BE2C (cell line): Measurements from ENCODE around the gene ZNF775.

ENCODE experiments used
- DNase-seq: peaks from one replicate; pipeline ENCODE4 v3.0.0-alpha.2; 2020
- H3K27me3 ChIP-seq: fragments of 250-450 bp; sonication (Bioruptor Pico); 2 replicates; pipeline ENCODE4 v1.5.1; 2020; ENCODE audit warnings: mild to moderate bottlenecking
- H3K36me3 ChIP-seq: fragments of 250-450 bp; sonication (Bioruptor Pico); 2 replicates; pipeline ENCODE4 v1.5.1; 2020; ENCODE audit warnings: mild to moderate bottlenecking
- H3K4me1 ChIP-seq: fragments of 250-450 bp; sonication (Bioruptor Pico); 2 replicates; pipeline ENCODE4 v1.5.1; 2020
- H3K4me3 ChIP-seq: 2 replicates; pipeline ENCODE4 v1.5.1; 2011; ENCODE audit warnings: low read depth, low read length
- H3K9me3 ChIP-seq: fragments of 250-450 bp; sonication (Bioruptor Pico); 2 replicates; pipeline ENCODE4 v1.5.1; 2020
- CTCF ChIP-seq: IDR thresholded peaks from 2 replicates; pipeline ENCODE4 v1.5.1; 2012; ENCODE audit warnings: mild to moderate bottlenecking, low read depth, low read length

ZNF775 gene

GRCh38 chr7:150435390-150436073 is 56.4 kb downstream of the ZNF775 start:
- Histone ChIP-seq H3K9me3 (no peaks in the 10 kb centered on the region), H3K4me1 (no peaks in the 10 kb centered on the region), H3K27me3 (peaks cover 6% of the 10 kb centered on the region), H3K4me3 (no peak overlapping the region), H3K36me3 (no peaks in the 10 kb centered on the region)
- no peak for TF ChIP-seq CTCF
- DNase-seq: no peak

- H3K36me3 ChIP-seq: no peaks in the 10 kb centered on the region
- H3K9me3 ChIP-seq: 0 out of 2 replicates have a peak, but pooled peaks cover 5% of the 10 kb centered on the region
- DNase-seq: no peak
- no peaks in the 10 kb centered on the region for H3K27me3 ChIP-seq
- no peak for TF ChIP-seq CTCF
- no peaks in the 10 kb centered on the region for H3K4me1 ChIP-seq
- no peak overlapping the region for H3K4me3 ChIP-seq
Measured at GRCh38 chr7:150439967-150440366, 60.8 kb downstream of the ZNF775 start.

- TF ChIP-seq CTCF: no peak
- Histone ChIP-seq H3K4me1 (no peaks in the 10 kb centered on the region), H3K27me3 (no peaks in the 10 kb centered on the region), H3K4me3 (no peak overlapping the region), H3K36me3 (no peaks in the 10 kb centered on the region), H3K9me3 (0 out of 2 replicates have a peak, but pooled peaks cover 5% of the 10 kb centered on the region)
- no peak for DNase-seq
Measured at GRCh38 chr7:150441524-150441923, 62.4 kb downstream of the ZNF775 start.

- H3K4me1 ChIP-seq: no peaks in the 10 kb centered on the region
- no peaks in the 10 kb centered on the region for H3K27me3 ChIP-seq
- H3K9me3 ChIP-seq: 0 out of 2 replicates have a peak, but pooled peaks cover 5% of the 10 kb centered on the region
- H3K36me3 ChIP-seq: no peaks in the 10 kb centered on the region
- no peak for TF ChIP-seq CTCF
- no peak overlapping the region for H3K4me3 ChIP-seq
- no peak for DNase-seq
Measured at GRCh38 chr7:150442811-150443210, 63.7 kb downstream of the ZNF775 start.

- TF ChIP-seq CTCF: no peak
Measured at GRCh38 chr7:150443793-150444540, 64.8 kb downstream of the ZNF775 start.

GRCh38 chr7:150444674-150445365 is 65.7 kb downstream of the ZNF775 start:
- TF ChIP-seq CTCF: no peak
- Histone ChIP-seq H3K4me1 (no peaks in the 10 kb centered on the region), H3K9me3 (0 out of 2 replicates have a peak, but pooled peaks cover 5% of the 10 kb centered on the region), H3K27me3 (no peaks in the 10 kb centered on the region), H3K4me3 (no peak overlapping the region), H3K36me3 (no peaks in the 10 kb centered on the region)
- no peak for DNase-seq

More at GRCh38 chr7:150443793-150444540, 64.8 kb downstream of the ZNF775 start:
- Histone ChIP-seq H3K27me3 (no peaks in the 10 kb centered on the region), H3K4me1 (no peaks in the 10 kb centered on the region), H3K9me3 (0 out of 2 replicates have a peak, but pooled peaks cover 5% of the 10 kb centered on the region), H3K36me3 (no peaks in the 10 kb centered on the region), H3K4me3 (no peak overlapping the region)
- no peak for DNase-seq
